Natural killer cell (primary cell): Measurements from ENCODE around the gene DNAJC24. TPM values are rescaled to one million over a fixed set of nuclear protein-coding genes. Genes with fewer than 3 reads are reported as not detected.

Source experiments
- ATAC-seq, 3 donors: fragments of 150-1000 bp in 2 of 3; fragments of 200-7000 bp in 1 of 3; cut with Tn5 transposase; 1 replicate in 1 of 3; 2 replicates in 2 of 3; pipeline ENCODE4 v1.10.0; 2021; ENCODE audit warnings: mild to moderate bottlenecking in 2 of 3, moderate library complexity in 2 of 3
- DNase-seq, 2 donors: peaks; one replicate each; pipeline versions ENCODE4 v3.0.0 to v3.0.0-alpha.2; 2013 to 2021; ENCODE audit warnings: mixed read lengths in 1 of 2
- H3K27ac ChIP-seq: one replicate; pipeline ENCODE4 v1.5.1; 2013; ENCODE audit warnings: mild to moderate bottlenecking, low read length
- H3K27me3 ChIP-seq: one replicate; pipeline ENCODE4 v1.6.1; 2013; ENCODE audit warnings: low read length; ENCODE audit not compliant: control insufficient read depth, insufficient read depth
- H3K36me3 ChIP-seq: one replicate; pipeline ENCODE4 v1.6.1; 2013; ENCODE audit warnings: low read length; ENCODE audit not compliant: control insufficient read depth, insufficient read depth
- H3K4me1 ChIP-seq: one replicate; pipeline ENCODE4 v1.6.1; 2013; ENCODE audit warnings: low read length; ENCODE audit not compliant: control insufficient read depth, insufficient read depth
- H3K4me3 ChIP-seq: one replicate; pipeline ENCODE4 v1.5.1; 2013; ENCODE audit warnings: low read length
- H3K9me3 ChIP-seq: one replicate; pipeline ENCODE4 v1.6.1; 2013; ENCODE audit warnings: low read length; ENCODE audit not compliant: control insufficient read depth, insufficient read depth
- H3K27ac Mint-ChIP-seq, 2 donors: one replicate each; pipeline ENCODE4 v1.8.0; 2022; ENCODE audit warnings: mild to moderate bottlenecking in 2 of 2, mixed read lengths in 2 of 2, moderate library complexity in 1 of 2
- H3K27me3 Mint-ChIP-seq, 2 donors: one replicate each; pipeline ENCODE4 v1.8.0; 2022; ENCODE audit warnings: low read depth in 2 of 2, mixed read lengths in 2 of 2
- H3K36me3 Mint-ChIP-seq: one replicate; pipeline ENCODE4 v1.8.0; 2022; ENCODE audit warnings: mixed read lengths
- H3K4me1 Mint-ChIP-seq, 2 donors: one replicate each; pipeline ENCODE4 v1.8.0; 2022; ENCODE audit warnings: mixed read lengths in 2 of 2
- H3K4me3 Mint-ChIP-seq: one replicate; pipeline ENCODE4 v1.8.0; 2022; ENCODE audit warnings: mild to moderate bottlenecking, moderate library complexity, mixed read lengths
- H3K9me3 Mint-ChIP-seq, 2 donors: one replicate each; pipeline ENCODE4 v1.8.0; 2022; ENCODE audit warnings: mixed read lengths in 2 of 2
- CTCF ChIP-seq: fragments of 200-600 bp; IDR thresholded peaks from one replicate; pipeline ENCODE4 v1.8.0; 2022; ENCODE audit warnings: antibody characterized with exemption
- WGBS: methylation state at CpG from one replicate; pipeline ENCODE4 v1.1.7; 2013; ENCODE audit warnings: missing lambda C conversion rate; ENCODE audit not compliant: insufficient coverage; 5-methylcytosine and 5-hydroxymethylcytosine counted together
- intact Hi-C: fragments of 100-400 bp; cut with micrococcal nuclease; formaldehyde crosslinking; loops from one replicate; pipeline ENCODE4 v1.14.2; 2022
- total RNA-seq, 4 donors: library from RNA; stranded (reverse); fragments of 120-200 nt in 1 of 4; gene quantifications; one replicate each; pipeline versions ENCODE4 v1.2.3 to v1.2.4, GENCODE V29; 2013 to 2022

DNAJC24 gene
- total RNA-seq, 3 donors from 2014 or later (not counting 1 experiment from before 2014, with no cell fraction given), result 14.9 to 22.7 (median 18.6) TPM

- DNase-seq (no peak), ATAC-seq (no peak)
- Histone ChIP-seq H3K9me3 (no peaks in the 10 kb centered on the region), H3K36me3 (no peaks in the 10 kb centered on the region), H3K4me3 (no peak overlapping the region), H3K27me3 (no peaks in the 10 kb centered on the region), H3K4me1 (no peaks in the 10 kb centered on the region), H3K27ac (no peak overlapping the region)
- Mint-ChIP-seq H3K4me1 (peaks cover 0 to 12% of the 10 kb centered on the region in 2 donors), H3K36me3 (no peaks in the 10 kb centered on the region), H3K4me3 (no peak overlapping the region), H3K27me3 (no peaks in the 10 kb centered on the region), H3K27ac (no peak overlapping the region), H3K9me3 (no peaks in the 10 kb centered on the region)
- intact Hi-C loops, result no loop called here
- TF ChIP-seq CTCF, result no peak
These were observed 71.6 kb downstream of the DNAJC24 start for GRCh38 chr11:31441296-31441695.

- WGBS, result 66% methylated on average over 2 of the region's 2 CpGs
- no peak overlapping the region for H3K27ac ChIP-seq
- no peaks in the 10 kb centered on the region for H3K9me3 ChIP-seq
- Mint-ChIP-seq H3K36me3 (no peaks in the 10 kb centered on the region), H3K27me3 (no peaks in the 10 kb centered on the region), H3K4me3 (no peak overlapping the region), H3K27ac (no peak overlapping the region), H3K9me3 (no peaks in the 10 kb centered on the region), H3K4me1 (peaks cover 0 to 12% of the 10 kb centered on the region in 2 donors)
- no peak for TF ChIP-seq CTCF
- ATAC-seq (no peak), DNase-seq (no peak)
- intact Hi-C loops, result no loop called here
- H3K4me3 ChIP-seq, result no peak overlapping the region
- no peaks in the 10 kb centered on the region for H3K36me3 ChIP-seq
- no peaks in the 10 kb centered on the region for H3K27me3 ChIP-seq
- H3K4me1 ChIP-seq, result no peaks in the 10 kb centered on the region
These were observed 72.4 kb downstream of the DNAJC24 start for GRCh38 chr11:31442086-31442485.

- ATAC-seq (no peak), DNase-seq (no peak)
- Histone ChIP-seq H3K4me1 (no peaks in the 10 kb centered on the region), H3K4me3 (no peak overlapping the region), H3K9me3 (no peaks in the 10 kb centered on the region), H3K36me3 (no peaks in the 10 kb centered on the region), H3K27ac (no peak overlapping the region), H3K27me3 (no peaks in the 10 kb centered on the region)
- intact Hi-C loops, result no loop called here
- 80% methylated on average over 1 of the region's 3 CpGs for WGBS
- TF ChIP-seq CTCF, result no peak
- Mint-ChIP-seq H3K4me3 (no peak overlapping the region), H3K4me1 (peaks cover 0 to 7% of the 10 kb centered on the region in 2 donors), H3K27me3 (no peaks in the 10 kb centered on the region), H3K36me3 (no peaks in the 10 kb centered on the region), H3K27ac (no peak overlapping the region), H3K9me3 (no peaks in the 10 kb centered on the region)
These were observed 74.1 kb downstream of the DNAJC24 start for GRCh38 chr11:31443802-31444201.

- no peak for TF ChIP-seq CTCF
- no peaks in the 10 kb centered on the region for H3K36me3 ChIP-seq
- no peak overlapping the region for H3K4me3 Mint-ChIP-seq
- H3K4me3 ChIP-seq, result no peak overlapping the region
- H3K4me1 ChIP-seq, result no peaks in the 10 kb centered on the region
- no peaks in the 10 kb centered on the region for H3K27me3 ChIP-seq
- H3K27ac Mint-ChIP-seq, result no peak overlapping the region
- intact Hi-C loops, result no loop called here
- ATAC-seq (no peak), DNase-seq (no peak)
- H3K9me3 Mint-ChIP-seq, result no peaks in the 10 kb centered on the region
- no peaks in the 10 kb centered on the region for H3K27me3 Mint-ChIP-seq
- WGBS, result 100% methylated on average over 3 of the region's 4 CpGs
- no peaks in the 10 kb centered on the region for H3K36me3 Mint-ChIP-seq
- H3K9me3 ChIP-seq, result no peaks in the 10 kb centered on the region
- H3K27ac ChIP-seq, result no peak overlapping the region
- H3K4me1 Mint-ChIP-seq, result peaks cover 5 to 15% of the 10 kb centered on the region in 2 donors
These were observed 76.0 kb downstream of the DNAJC24 start for GRCh38 chr11:31445621-31446020.
